ENCODE results near the gene VAMP1. TPM values are rescaled to one million over a fixed set of nuclear protein-coding genes. Genes with fewer than 3 reads are reported as not detected.

The VAMP1 gene
- total and polyA plus RNA-seq, 10 of the 15 experiments (the other 5 are each of a cell fraction or from before 2014, with no cell fraction given), result 4.8 to 123 (median 27.5) TPM

GRCh38 chr12:6443361-6443983, 27.0 kb downstream of the VAMP1 start (continued):
- TF ChIP-seq ZBTB40 (IDR thresholded peaks at IDR 0.05; ENCODE audit: borderline replicate concordance) (no peak), FOXK2 (IDR thresholded peaks at IDR 0.05) (no peak), SP1 (IDR thresholded peaks at IDR 0.05; ENCODE audit: low read depth, low read length) (no peak), FOXM1 (IDR thresholded peaks at IDR 0.05; ENCODE audit: low read depth, low read length) (no peak), BHLHE40 (IDR thresholded peaks at IDR 0.05; ENCODE audit: borderline replicate concordance in 1 of 2, low read depth in 2 of 2, low read length in 1 of 2) (peak; percentile 65 to 79), EED (IDR thresholded peaks at IDR 0.05; ENCODE audit: low read depth) (peak; percentile 73; the same call in 1 of the 2 replicates), RAD21 (IDR thresholded peaks at IDR 0.05; ENCODE audit: insufficient read depth, low read depth, low read length) (no peak), ZBTB11 (CRISPR knock-in tag; IDR thresholded peaks at IDR 0.05) (no peak), BMI1 (IDR thresholded peaks at IDR 0.05; ENCODE audit: borderline replicate concordance) (no peak), HDAC2 (IDR thresholded peaks at IDR 0.05) (no peak), KLF5 (IDR thresholded peaks at IDR 0.05; ENCODE audit: partially characterized antibody) (no peak), CREB1 (IDR thresholded peaks at IDR 0.05; ENCODE audit: low read depth) (no peak), RBBP5 (conservative IDR thresholded peaks at IDR 0.05) (no peak), CEBPZ (IDR thresholded peaks at IDR 0.05; ENCODE audit: low read depth, low read length) (no peak)
- TF ChIP-seq, protein P1, sequence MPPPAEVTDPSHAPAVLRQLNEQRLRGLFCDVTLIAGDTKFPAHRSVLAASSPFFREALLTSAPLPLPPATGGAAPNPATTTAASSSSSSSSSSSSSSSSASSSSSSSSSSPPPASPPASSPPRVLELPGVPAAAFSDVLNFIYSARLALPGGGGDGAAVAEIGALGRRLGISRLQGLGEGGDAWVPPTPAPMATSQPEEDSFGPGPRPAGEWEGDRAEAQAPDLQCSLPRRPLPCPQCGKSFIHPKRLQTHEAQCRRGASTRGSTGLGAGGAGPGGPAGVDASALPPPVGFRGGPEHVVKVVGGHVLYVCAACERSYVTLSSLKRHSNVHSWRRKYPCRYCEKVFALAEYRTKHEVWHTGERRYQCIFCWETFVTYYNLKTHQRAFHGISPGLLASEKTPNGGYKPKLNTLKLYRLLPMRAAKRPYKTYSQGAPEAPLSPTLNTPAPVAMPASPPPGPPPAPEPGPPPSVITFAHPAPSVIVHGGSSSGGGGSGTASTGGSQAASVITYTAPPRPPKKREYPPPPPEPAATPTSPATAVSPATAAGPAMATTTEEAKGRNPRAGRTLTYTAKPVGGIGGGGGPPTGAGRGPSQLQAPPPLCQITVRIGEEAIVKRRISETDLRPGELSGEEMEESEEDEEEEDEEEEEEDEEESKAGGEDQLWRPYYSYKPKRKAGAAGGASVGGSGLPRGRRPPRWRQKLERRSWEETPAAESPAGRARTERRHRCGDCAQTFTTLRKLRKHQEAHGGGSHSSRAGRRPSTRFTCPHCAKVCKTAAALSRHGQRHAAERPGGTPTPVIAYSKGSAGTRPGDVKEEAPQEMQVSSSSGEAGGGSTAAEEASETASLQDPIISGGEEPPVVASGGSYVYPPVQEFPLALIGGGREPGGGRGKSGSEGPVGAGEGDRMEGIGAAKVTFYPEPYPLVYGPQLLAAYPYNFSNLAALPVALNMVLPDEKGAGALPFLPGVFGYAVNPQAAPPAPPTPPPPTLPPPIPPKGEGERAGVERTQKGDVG (CRISPR knock-in tag; IDR thresholded peaks at IDR 0.05), result no peak
